GM18951 (cell line): Measurements from ENCODE around the gene SHISAL1.

Experiments
- POLR2A ChIP-seq: IDR thresholded peaks from 4 replicates; pipeline ENCODE4 v1.6.1; 2011; ENCODE audit warnings: mild to moderate bottlenecking; ENCODE audit not compliant: insufficient read length, insufficient read depth; ENCODE audit errors: extremely low read depth
- in situ Hi-C: fragments of 300-500 bp; cut with MboI; formaldehyde crosslinking; loops from one replicate; pipeline ENCODE4 v1.12.0; 2022; ENCODE audit warnings: low sequenced_read_pairs, mixed read lengths, inconsistent platforms; ENCODE audit not compliant: unreplicated experiment

SHISAL1 gene

GRCh38 chr22:44312766-44313165 lies at the start of gene SHISAL1:
Gene SHISAL1 (minus strand): TSS chr22:44312951. CDS start chr22:44300945, 12,006 bp downstream.
- in situ Hi-C loops, result no loop called here

DNA sequence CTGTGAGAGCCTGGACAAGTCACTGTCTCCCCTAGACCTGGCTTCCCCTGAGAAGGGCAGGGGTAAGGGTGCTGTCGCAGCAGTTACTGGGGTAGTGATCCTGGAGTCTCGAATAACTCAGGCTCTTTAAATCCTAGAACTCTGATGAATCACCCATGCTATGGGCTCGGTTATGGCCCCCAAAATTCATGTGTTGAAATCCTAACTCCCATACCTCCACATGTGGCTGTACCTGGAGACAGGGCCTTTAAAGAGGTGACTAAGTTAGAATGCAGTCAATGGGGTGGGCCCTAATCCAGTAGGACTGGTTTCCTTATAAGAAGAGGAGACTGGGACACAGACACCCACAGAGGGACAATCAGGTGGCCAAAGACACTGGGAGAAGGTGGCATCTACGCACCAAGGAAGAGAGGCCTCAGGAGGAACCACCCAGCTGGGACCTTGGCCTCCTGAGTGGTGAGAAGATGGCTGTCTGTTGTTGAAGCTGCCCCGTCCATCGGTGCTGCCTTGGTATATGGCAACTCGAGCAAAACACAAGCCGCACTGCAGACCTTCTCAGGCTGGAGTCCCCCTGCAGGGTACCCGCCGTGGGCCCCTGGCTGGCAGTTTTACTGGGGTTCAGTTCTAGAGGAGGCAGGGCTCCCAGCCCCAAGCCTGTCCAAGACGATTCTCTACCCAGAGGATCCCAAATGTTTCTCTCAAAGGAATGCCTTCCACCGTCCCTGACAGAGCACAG lies 48.8 kb upstream of the SHISAL1 start:
- in situ Hi-C loops, result no loop called here
- no peak for TF ChIP-seq POLR2A

More at GRCh38 chr22:44312766-44313165, at the start of gene SHISAL1:
- TF ChIP-seq POLR2A, result no peak

DNA sequence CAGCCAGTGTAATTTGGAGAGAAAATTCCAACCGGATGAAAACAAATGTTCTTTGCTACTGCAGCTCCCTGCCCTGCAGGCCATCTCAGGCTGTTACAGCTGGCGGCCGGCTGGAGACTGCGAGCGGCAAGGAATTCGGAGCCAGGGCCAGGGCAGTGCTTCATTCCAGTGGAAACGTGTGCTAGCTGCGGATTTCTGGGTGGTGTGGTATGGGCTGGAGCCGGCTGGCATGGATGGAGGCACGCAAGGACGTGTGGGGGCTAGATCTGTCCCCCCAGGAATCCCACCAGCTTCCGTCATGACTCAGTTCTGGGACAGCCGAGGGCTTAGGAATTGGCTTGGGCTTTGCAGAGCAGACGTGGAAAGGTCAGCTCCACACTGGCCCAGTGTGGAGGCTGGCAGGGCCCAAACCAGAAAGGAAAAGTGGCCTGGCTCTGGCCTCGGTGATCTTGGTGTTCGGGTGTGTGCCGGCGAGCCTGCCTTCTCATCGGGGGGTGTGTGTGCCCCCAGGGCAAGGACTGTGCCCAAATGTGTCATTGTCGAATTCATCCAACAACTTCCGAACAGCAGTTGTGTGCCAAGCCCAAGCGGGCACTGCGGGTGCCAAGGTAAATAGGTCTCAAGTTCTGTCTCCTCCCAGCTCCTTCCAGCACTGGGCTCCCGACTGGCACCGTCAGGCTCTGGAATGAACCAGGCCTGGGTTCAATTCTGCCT lies 48.1 kb upstream of the SHISAL1 start:
- TF ChIP-seq POLR2A, result no peak
- in situ Hi-C loops, result no loop called here

GRCh38 chr22:44360306-44360667 lies 47.5 kb upstream of the SHISAL1 start:
- no peak for TF ChIP-seq POLR2A
- in situ Hi-C loops, result no loop called here

- no peak for TF ChIP-seq POLR2A
- in situ Hi-C loops, result no loop called here
Observed at GRCh38 chr22:44359496-44360110, 46.9 kb upstream of the SHISAL1 start.

- in situ Hi-C loops, result no loop called here
- no peak for TF ChIP-seq POLR2A
Observed at GRCh38 chr22:44358709-44359440, 46.1 kb upstream of the SHISAL1 start.

GRCh38 chr22:44357966-44358465 lies 45.3 kb upstream of the SHISAL1 start:
- TF ChIP-seq POLR2A, result no peak
- in situ Hi-C loops, result no loop called here

- TF ChIP-seq POLR2A, result no peak
- in situ Hi-C loops, result no loop called here
Observed at GRCh38 chr22:44357296-44357965, 44.7 kb upstream of the SHISAL1 start.

DNA sequence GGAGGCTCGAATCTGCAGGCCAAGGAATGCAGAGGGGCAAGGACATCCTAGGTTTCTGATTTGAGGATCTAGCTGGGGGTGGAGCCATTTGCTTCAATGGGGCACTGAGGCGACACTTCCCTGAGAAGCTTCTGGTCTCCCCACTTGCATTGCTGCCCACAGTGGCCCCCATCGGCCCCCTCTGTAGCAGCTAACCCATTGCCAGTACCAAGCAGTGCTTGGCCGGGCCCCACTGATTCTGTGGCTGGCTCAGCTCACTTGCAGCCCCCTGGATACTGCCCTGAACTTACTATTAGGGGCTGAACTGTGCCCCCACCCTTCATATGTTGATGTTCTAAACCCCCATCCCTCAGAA lies 42.9 kb upstream of the SHISAL1 start:
- in situ Hi-C loops, result no loop called here
- TF ChIP-seq POLR2A, result no peak

DNA sequence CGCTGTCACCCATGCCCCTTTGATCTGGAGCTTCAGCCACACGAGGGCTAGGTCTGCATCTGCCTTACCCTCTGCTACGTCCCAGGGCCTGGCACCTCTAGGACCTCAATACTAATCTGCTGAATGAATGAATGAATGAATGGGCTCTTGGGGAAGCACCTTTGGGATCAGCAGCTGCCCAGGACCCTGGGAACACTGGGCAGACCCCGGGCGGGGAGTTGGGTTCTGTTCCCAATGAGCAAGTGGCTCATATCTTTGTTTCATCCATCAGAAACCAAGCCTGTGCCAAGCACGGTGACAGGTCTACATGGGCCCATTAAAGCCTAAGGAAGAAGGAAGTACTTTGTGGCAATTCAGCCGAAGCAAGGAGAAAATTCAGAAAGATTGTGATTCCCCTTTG lies 41.5 kb upstream of the SHISAL1 start:
- in situ Hi-C loops, result no loop called here
- TF ChIP-seq POLR2A, result no peak

GRCh38 chr22:44353041-44353440 lies 40.3 kb upstream of the SHISAL1 start:
- in situ Hi-C loops, result no loop called here
- TF ChIP-seq POLR2A, result no peak

DNA sequence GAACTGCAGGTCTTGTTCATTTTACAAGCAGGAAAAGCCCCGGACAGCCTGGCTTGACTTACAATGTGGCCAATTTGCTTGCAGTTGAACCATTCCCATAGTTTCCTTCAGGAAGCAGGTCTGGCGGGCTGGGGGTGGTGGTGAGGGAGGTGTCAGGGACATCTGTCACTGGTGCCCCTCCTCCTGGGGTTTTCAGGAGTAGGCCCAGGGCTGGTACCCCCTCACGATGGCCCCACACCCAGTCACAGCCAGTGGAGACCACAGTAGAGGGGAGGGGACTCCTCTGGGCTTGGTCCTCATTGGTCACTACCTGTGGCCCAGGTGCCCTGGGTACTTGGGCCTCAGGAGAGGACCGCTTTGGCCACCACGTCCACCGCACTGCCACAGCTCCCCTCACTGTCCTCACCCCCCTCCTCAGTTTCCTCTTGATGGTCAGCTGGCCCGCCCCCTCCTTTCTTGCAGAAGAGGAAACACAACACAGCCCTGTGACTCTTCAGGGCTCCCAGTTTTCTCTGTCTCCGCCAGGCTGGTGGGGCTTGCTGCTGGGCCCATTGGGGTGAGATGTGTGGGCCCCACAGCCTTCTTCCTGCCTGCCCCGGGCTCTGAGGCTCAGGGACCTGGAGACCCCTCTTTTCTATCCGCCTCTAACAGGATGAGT lies 39.8 kb upstream of the SHISAL1 start:
- TF ChIP-seq POLR2A, result no peak
- in situ Hi-C loops, result no loop called here

- TF ChIP-seq POLR2A, result no peak
- in situ Hi-C loops, result no loop called here
Observed at GRCh38 chr22:44351685-44352377, 39.1 kb upstream of the SHISAL1 start.
